ENCODE measurements around the gene CPB1. TPM values are rescaled to one million over a fixed set of nuclear protein-coding genes. Genes with fewer than 3 reads are reported as not detected.

CPB1 gene
- total RNA-seq, 1 donor from 2014 or later = 0.21 TPM

- H3K4me3 ChIP-seq = no peak overlapping the region
- no peak for DNase-seq (ENCODE audit: low spot score in 2 of 2)
- H3K4me1 ChIP-seq = no peaks in the 10 kb centered on the region
- TF ChIP-seq, protein P1, sequence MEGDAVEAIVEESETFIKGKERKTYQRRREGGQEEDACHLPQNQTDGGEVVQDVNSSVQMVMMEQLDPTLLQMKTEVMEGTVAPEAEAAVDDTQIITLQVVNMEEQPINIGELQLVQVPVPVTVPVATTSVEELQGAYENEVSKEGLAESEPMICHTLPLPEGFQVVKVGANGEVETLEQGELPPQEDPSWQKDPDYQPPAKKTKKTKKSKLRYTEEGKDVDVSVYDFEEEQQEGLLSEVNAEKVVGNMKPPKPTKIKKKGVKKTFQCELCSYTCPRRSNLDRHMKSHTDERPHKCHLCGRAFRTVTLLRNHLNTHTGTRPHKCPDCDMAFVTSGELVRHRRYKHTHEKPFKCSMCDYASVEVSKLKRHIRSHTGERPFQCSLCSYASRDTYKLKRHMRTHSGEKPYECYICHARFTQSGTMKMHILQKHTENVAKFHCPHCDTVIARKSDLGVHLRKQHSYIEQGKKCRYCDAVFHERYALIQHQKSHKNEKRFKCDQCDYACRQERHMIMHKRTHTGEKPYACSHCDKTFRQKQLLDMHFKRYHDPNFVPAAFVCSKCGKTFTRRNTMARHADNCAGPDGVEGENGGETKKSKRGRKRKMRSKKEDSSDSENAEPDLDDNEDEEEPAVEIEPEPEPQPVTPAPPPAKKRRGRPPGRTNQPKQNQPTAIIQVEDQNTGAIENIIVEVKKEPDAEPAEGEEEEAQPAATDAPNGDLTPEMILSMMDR (IDR thresholded peaks at IDR 0.05) = no peak
- no peak overlapping the region for H3K27ac ChIP-seq
- no peaks in the 10 kb centered on the region for H3K27me3 ChIP-seq
- H3K9me3 ChIP-seq = peaks cover 0 to 8% of the 10 kb centered on the region in 2 donors
- intact Hi-C loops (cut with DNase I) = no loop called here
- H3K36me3 ChIP-seq = no peaks in the 10 kb centered on the region
These were observed 7.0 kb upstream of the CPB1 start for GRCh38 chr3:148820361-148821245.

DNA sequence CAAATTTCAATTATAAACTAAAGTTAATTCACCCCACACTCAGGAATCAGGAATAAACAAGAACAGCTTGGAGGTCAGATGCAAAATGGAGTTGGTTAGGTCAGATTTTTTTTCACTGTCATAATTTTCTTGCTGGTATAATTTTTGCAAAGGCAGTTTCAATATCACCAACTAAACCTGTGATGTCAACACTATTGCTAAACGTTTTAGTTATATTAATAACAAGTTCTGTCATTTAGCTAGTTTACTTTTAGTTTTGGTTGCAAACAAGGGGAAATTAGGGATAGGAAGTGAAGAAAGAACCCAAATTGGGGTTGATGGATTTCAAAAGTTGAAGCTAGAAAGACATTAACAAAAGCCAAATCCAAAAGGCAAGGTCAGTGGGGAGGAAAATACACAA, 4.6 kb upstream of the CPB1 start:
- Histone ChIP-seq H3K27me3 (no peaks in the 10 kb centered on the region), H3K36me3 (no peaks in the 10 kb centered on the region), H3K9me3 (peaks cover 0 to 8% of the 10 kb centered on the region in 2 donors), H3K4me3 (no peak overlapping the region), H3K27ac (no peak overlapping the region), H3K4me1 (no peaks in the 10 kb centered on the region)
- TF ChIP-seq, protein P1 (IDR thresholded peaks at IDR 0.05) = no peak
- intact Hi-C loops (cut with DNase I) = no loop called here
- no peak for DNase-seq (ENCODE audit: low spot score in 2 of 2)

DNA sequence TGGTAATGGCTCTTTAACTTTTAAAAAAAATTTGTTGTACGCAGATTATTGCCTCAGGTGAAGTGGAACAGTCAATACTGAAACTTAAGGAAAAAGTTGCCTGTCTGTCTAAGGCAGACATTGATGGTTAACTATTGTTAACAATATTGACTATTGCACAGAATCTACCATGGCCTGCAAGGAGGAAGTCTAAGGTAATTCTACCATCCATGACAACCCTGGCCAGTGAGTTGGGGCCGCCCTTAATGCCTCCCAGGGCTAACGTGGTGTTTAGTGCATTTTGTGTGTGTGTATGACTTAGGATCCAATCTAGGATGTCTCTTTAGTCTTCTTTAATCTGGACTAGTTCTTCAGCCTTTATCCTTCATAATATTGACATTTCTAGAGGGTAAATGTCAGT, 2.1 kb upstream of the CPB1 start:
- TF ChIP-seq, protein P1 (IDR thresholded peaks at IDR 0.05) = no peak
- intact Hi-C loops (cut with DNase I) = no loop called here
- Histone ChIP-seq H3K9me3 (peaks cover 0 to 8% of the 10 kb centered on the region in 2 donors), H3K36me3 (no peaks in the 10 kb centered on the region), H3K4me3 (no peak overlapping the region), H3K27me3 (no peaks in the 10 kb centered on the region), H3K4me1 (no peaks in the 10 kb centered on the region), H3K27ac (no peak overlapping the region)
- no peak for DNase-seq (ENCODE audit: low spot score in 2 of 2)

DNA sequence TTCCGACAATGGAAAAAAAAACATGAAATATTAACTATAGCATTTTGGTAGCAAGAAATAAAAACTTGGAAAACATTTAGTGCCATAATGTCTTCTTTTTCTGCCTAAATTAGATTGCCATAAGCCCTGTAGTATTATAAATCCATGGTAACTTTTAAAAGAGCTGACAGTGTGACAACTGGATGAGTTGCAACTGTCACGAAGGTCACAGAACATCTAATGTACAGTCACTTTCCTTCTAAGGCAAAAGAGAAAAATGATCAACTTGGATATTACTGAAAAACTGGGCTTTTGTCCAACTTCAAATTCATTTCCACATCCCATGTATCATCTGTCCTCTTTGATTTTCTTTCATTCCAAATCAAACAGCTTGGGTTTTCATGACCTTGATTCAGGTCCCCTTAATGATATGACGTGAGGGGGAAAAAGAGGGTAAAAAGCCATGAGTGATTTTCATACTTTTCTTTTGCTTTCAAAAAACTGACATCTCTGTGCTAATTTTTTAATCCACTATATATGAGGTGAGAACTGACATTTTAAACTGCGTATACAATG, 602 bp downstream of the CPB1 start:
- H3K27ac ChIP-seq = no peak overlapping the region
- TF ChIP-seq, protein P1 (IDR thresholded peaks at IDR 0.05) = no peak

GRCh38 chr3:148829926-148830325, 2.3 kb downstream of the CPB1 start:
- TF ChIP-seq, protein P1 (IDR thresholded peaks at IDR 0.05) = no peak
- Histone ChIP-seq H3K4me3 (no peak overlapping the region), H3K36me3 (no peaks in the 10 kb centered on the region), H3K27ac (no peak overlapping the region), H3K27me3 (no peaks in the 10 kb centered on the region), H3K9me3 (no peaks in the 10 kb centered on the region), H3K4me1 (no peaks in the 10 kb centered on the region)
- intact Hi-C loops (cut with DNase I) = no loop called here
- no peak for DNase-seq (ENCODE audit: low spot score in 2 of 2)

More for the DNA sequence above, 602 bp downstream of the CPB1 start:
- Histone ChIP-seq H3K4me3 (no peak overlapping the region), H3K4me1 (no peaks in the 10 kb centered on the region), H3K36me3 (no peaks in the 10 kb centered on the region), H3K9me3 (no peaks in the 10 kb centered on the region), H3K27me3 (no peaks in the 10 kb centered on the region)
- intact Hi-C loops (cut with DNase I) = no loop called here
- no peak for DNase-seq (ENCODE audit: low spot score in 2 of 2)
